ENCODE results near the gene CEACAM16.

The CEACAM16 gene

GRCh38 chr19:44672226-44672625 lies 26.7 kb upstream of the CEACAM16 start:
- TF ChIP-seq GABPA (IDR thresholded peaks at IDR 0.05; ENCODE audit: low read depth) = no peak
- TF ChIP-seq POLR2AphosphoS5 (IDR thresholded peaks at IDR 0.05; ENCODE audit: low read depth) = no peak
- no peak for TF ChIP-seq REST (IDR thresholded peaks at IDR 0.05; ENCODE audit: insufficient replicate concordance, low read depth)
- TF ChIP-seq CTCF (IDR thresholded peaks at IDR 0.05; ENCODE audit: insufficient read depth, low read length) = no peak
- no peak for TF ChIP-seq SPI1 (IDR thresholded peaks at IDR 0.05; ENCODE audit: borderline replicate concordance, low read depth)
- Histone ChIP-seq H3K4me3 (replicated peaks; ENCODE audit: insufficient read depth, low read length) (no peak overlapping the region), H3K27me3 (ENCODE audit: insufficient read depth, poor library complexity, severe bottlenecking) (no peaks in the 10 kb centered on the region), H3K27ac (replicated peaks) (no peak overlapping the region)
- DNase-seq (ENCODE audit: low read depth in 1 of 2, low spot score in 1 of 2) = no peak

GRCh38 chr19:44673510-44673909 lies 25.4 kb upstream of the CEACAM16 start:
- TF ChIP-seq REST (IDR thresholded peaks at IDR 0.05; ENCODE audit: insufficient replicate concordance, low read depth) (no peak), SPI1 (IDR thresholded peaks at IDR 0.05; ENCODE audit: borderline replicate concordance, low read depth) (no peak), GABPA (IDR thresholded peaks at IDR 0.05; ENCODE audit: low read depth) (no peak), CTCF (IDR thresholded peaks at IDR 0.05; ENCODE audit: insufficient read depth, low read length) (no peak), POLR2AphosphoS5 (IDR thresholded peaks at IDR 0.05; ENCODE audit: low read depth) (no peak)
- H3K27ac ChIP-seq (replicated peaks) = no peak overlapping the region
- H3K4me3 ChIP-seq (replicated peaks; ENCODE audit: insufficient read depth, low read length) = no peak overlapping the region
- no peaks in the 10 kb centered on the region for H3K27me3 ChIP-seq (ENCODE audit: insufficient read depth, poor library complexity, severe bottlenecking)
- DNase-seq (ENCODE audit: low read depth in 1 of 2, low spot score in 1 of 2) = no peak

GRCh38 chr19:44675521-44675920 lies 23.4 kb upstream of the CEACAM16 start:
- H3K27me3 ChIP-seq (ENCODE audit: insufficient read depth, poor library complexity, severe bottlenecking) = no peaks in the 10 kb centered on the region
- H3K27ac ChIP-seq (replicated peaks) = no peak overlapping the region
- no peak overlapping the region for H3K4me3 ChIP-seq (replicated peaks; ENCODE audit: insufficient read depth, low read length)
- TF ChIP-seq CTCF (IDR thresholded peaks at IDR 0.05; ENCODE audit: insufficient read depth, low read length) = no peak
- no peak for TF ChIP-seq REST (IDR thresholded peaks at IDR 0.05; ENCODE audit: insufficient replicate concordance, low read depth)
- no peak for TF ChIP-seq SPI1 (IDR thresholded peaks at IDR 0.05; ENCODE audit: borderline replicate concordance, low read depth)
- TF ChIP-seq POLR2AphosphoS5 (IDR thresholded peaks at IDR 0.05; ENCODE audit: low read depth) = no peak
- no peak for TF ChIP-seq GABPA (IDR thresholded peaks at IDR 0.05; ENCODE audit: low read depth)
- DNase-seq (ENCODE audit: low read depth in 1 of 2, low spot score in 1 of 2) = no peak
